DND-41 (cell line): ENCODE measurements around the gene STXBP5L.

ENCODE experiments used
- ATAC-seq: fragments of 200-7000 bp; cut with Tn5 transposase; 3 replicates; pipeline ENCODE4 v1.9.1; 2021; ENCODE audit warnings: low read depth; ENCODE audit not compliant: insufficient read depth
- DNase-seq: peaks from one replicate; pipeline ENCODE4 v3.0.0-alpha.2; 2020
- H2AFZ ChIP-seq: 2 replicates; pipeline ENCODE4 v1.6.0; 2012; ENCODE audit warnings: low read depth, low read length
- H3K27ac ChIP-seq: 2 replicates; pipeline ENCODE4 v1.5.1; 2012; ENCODE audit warnings: low read length, inconsistent platforms
- H3K27me3 ChIP-seq: fragments of 200-600 bp; sonication (generic); 2 replicates; pipeline ENCODE4 v1.6.0; 2012; ENCODE audit warnings: low read length, mild to moderate bottlenecking, inconsistent platforms; ENCODE audit not compliant: insufficient read depth, poor library complexity
- H3K36me3 ChIP-seq: 2 replicates; pipeline ENCODE4 v1.5.1; 2012; ENCODE audit warnings: low read length, inconsistent platforms; ENCODE audit not compliant: insufficient read depth
- H3K4me1 ChIP-seq: 2 replicates; pipeline ENCODE4 v1.5.1; 2012; ENCODE audit warnings: mild to moderate bottlenecking, low read length; ENCODE audit not compliant: insufficient read depth
- H3K4me2 ChIP-seq: 2 replicates; pipeline ENCODE4 v1.6.0; 2012; ENCODE audit warnings: mild to moderate bottlenecking, moderate library complexity, low read length, inconsistent platforms; ENCODE audit not compliant: insufficient read depth
- H3K4me3 ChIP-seq, 2 experiments: fragments of 200-600 bp in 1 of 2; shearing (Covaris generic) in 1 of 2; 2 replicates each; pipeline ENCODE4 v1.5.1; 2012 to 2016; ENCODE audit warnings: inconsistent platforms in 2 of 2, low read length in 2 of 2, mild to moderate bottlenecking in 2 of 2, low read depth in 1 of 2, moderate library complexity in 1 of 2
- H3K79me2 ChIP-seq: 2 replicates; pipeline ENCODE4 v1.6.0; 2012; ENCODE audit warnings: low read length, inconsistent platforms; ENCODE audit not compliant: insufficient read depth
- H3K9ac ChIP-seq: 2 replicates; pipeline ENCODE4 v1.6.0; 2012; ENCODE audit warnings: low read depth, mild to moderate bottlenecking, inconsistent platforms, low read length, moderate library complexity
- H3K9me3 ChIP-seq: 2 replicates; pipeline ENCODE4 v1.5.1; 2012; ENCODE audit warnings: low read length, moderate library complexity, mild to moderate bottlenecking, inconsistent platforms; ENCODE audit not compliant: insufficient read depth, severe bottlenecking
- H4K20me1 ChIP-seq: 2 replicates; pipeline ENCODE4 v1.6.0; 2012; ENCODE audit warnings: low read length; ENCODE audit not compliant: insufficient read depth
- EZH2 ChIP-seq: IDR thresholded peaks from 3 replicates; pipeline ENCODE4 v1.6.1; 2012; ENCODE audit warnings: borderline replicate concordance, low read depth, mild to moderate bottlenecking, moderate library complexity, low read length, inconsistent platforms; ENCODE audit not compliant: severe bottlenecking
- TF ChIP-seq, protein P1 (sequence below): IDR thresholded peaks from 2 replicates; pipeline ENCODE4 v1.5.1; 2012; ENCODE audit warnings: borderline replicate concordance, low read length, moderate library complexity, mild to moderate bottlenecking; ENCODE audit not compliant: poor library complexity, severe bottlenecking; ENCODE audit errors: extremely low read depth

Gene STXBP5L

GRCh38 chr3:120908030-120908794 is at the start of gene STXBP5L:
TSS of gene STXBP5L (plus strand) at chr3:120908205. CDS start at chr3:120909579, 1,374 bp downstream.
- DNase-seq (no peak), ATAC-seq (no peak)
- H3K9ac ChIP-seq, result no peak within 1 kb of the TSS
- no peaks in the 10 kb centered on the region for H3K36me3 ChIP-seq
- no peak within 1 kb of the TSS for H3K4me2 ChIP-seq
- H4K20me1 ChIP-seq, result no peaks in the 10 kb centered on the region
- H3K79me2 ChIP-seq, result no peaks in the 10 kb centered on the region
- no peak within 1 kb of the TSS for H3K4me3 ChIP-seq
- no peaks in the 10 kb centered on the region for H3K4me1 ChIP-seq
- no peaks in the 10 kb centered on the region for H3K9me3 ChIP-seq
- TF ChIP-seq, protein P1, sequence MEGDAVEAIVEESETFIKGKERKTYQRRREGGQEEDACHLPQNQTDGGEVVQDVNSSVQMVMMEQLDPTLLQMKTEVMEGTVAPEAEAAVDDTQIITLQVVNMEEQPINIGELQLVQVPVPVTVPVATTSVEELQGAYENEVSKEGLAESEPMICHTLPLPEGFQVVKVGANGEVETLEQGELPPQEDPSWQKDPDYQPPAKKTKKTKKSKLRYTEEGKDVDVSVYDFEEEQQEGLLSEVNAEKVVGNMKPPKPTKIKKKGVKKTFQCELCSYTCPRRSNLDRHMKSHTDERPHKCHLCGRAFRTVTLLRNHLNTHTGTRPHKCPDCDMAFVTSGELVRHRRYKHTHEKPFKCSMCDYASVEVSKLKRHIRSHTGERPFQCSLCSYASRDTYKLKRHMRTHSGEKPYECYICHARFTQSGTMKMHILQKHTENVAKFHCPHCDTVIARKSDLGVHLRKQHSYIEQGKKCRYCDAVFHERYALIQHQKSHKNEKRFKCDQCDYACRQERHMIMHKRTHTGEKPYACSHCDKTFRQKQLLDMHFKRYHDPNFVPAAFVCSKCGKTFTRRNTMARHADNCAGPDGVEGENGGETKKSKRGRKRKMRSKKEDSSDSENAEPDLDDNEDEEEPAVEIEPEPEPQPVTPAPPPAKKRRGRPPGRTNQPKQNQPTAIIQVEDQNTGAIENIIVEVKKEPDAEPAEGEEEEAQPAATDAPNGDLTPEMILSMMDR, result no peak
- no peak for TF ChIP-seq EZH2
- no peak within 1 kb of the TSS for H3K27ac ChIP-seq
- no peak within 1 kb of the TSS for H2AFZ ChIP-seq
- H3K27me3 ChIP-seq, result no peaks in the 10 kb centered on the region

GRCh38 chr3:120858521-120858920 is 49.5 kb upstream of the STXBP5L start:
- TF ChIP-seq, protein P1, result no peak
- TF ChIP-seq EZH2, result no peak

DNA sequence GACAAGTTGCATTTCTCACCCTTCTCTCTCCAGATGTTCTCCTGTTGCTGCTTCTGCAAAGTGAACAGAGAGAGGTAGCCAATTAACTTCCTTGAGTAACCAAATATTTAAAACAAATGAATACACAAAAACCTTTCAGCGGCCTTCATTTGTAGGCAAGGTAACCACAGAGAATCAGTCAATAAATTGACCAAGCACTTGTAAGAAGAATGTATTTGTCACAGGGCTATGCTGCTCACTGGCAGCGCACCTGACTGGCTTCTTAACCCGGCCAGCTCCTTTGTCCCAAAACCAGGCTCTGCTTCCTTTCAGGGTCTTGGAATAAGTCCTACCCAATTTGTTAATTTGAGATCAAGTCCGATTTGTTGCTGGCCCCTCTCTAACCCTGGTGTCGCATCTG is 43.5 kb upstream of the STXBP5L start:
- no peak for ATAC-seq
- H4K20me1 ChIP-seq, result no peaks in the 10 kb centered on the region
- no peaks in the 10 kb centered on the region for H3K79me2 ChIP-seq
- H3K9me3 ChIP-seq, result no peaks in the 10 kb centered on the region
- no peak overlapping the region for H3K9ac ChIP-seq
- H3K36me3 ChIP-seq, result no peaks in the 10 kb centered on the region
- TF ChIP-seq EZH2, result no peak
- TF ChIP-seq, protein P1, result no peak
- no peak overlapping the region for H2AFZ ChIP-seq
- H3K4me1 ChIP-seq, result no peaks in the 10 kb centered on the region
- no peaks in the 10 kb centered on the region for H3K27me3 ChIP-seq
- H3K4me3 ChIP-seq, result no peak overlapping the region
- no peak overlapping the region for H3K27ac ChIP-seq
- no peak for DNase-seq
- H3K4me2 ChIP-seq, result no peak overlapping the region

More at GRCh38 chr3:120858521-120858920, 49.5 kb upstream of the STXBP5L start:
- Histone ChIP-seq H2AFZ (no peak overlapping the region), H3K27ac (no peak overlapping the region), H3K36me3 (no peaks in the 10 kb centered on the region), H3K4me3 (no peak overlapping the region), H3K4me1 (no peaks in the 10 kb centered on the region), H3K9ac (no peak overlapping the region), H3K79me2 (no peaks in the 10 kb centered on the region), H3K4me2 (no peak overlapping the region), H4K20me1 (no peaks in the 10 kb centered on the region), H3K9me3 (no peaks in the 10 kb centered on the region), H3K27me3 (no peaks in the 10 kb centered on the region)
- ATAC-seq (no peak), DNase-seq (no peak)
